Tibial nerve (tissue), 3 donors: Measurements from ENCODE around the gene AGBL1.

Source experiments
- CTCF ChIP-seq, 5 experiments: fragments of 200-600 bp in 3 of 5; fragments of 450-650 bp in 2 of 5; sonication (generic) in 3 of 5; IDR thresholded peaks; one replicate each; pipeline ENCODE4 v1.5.1; 2016 to 2019; ENCODE audit warnings: antibody characterized with exemption in 5 of 5, mild to moderate bottlenecking in 3 of 5, moderate library complexity in 2 of 5
- POLR2A ChIP-seq, 2 donors: fragments of 450-650 bp; IDR thresholded peaks; one replicate each; pipeline ENCODE4 v1.6.1; 2017; ENCODE audit warnings: antibody characterized with exemption in 2 of 2, mild to moderate bottlenecking in 2 of 2, moderate library complexity in 2 of 2

GRCh38 chr15:86256628-86257027 lies 177.0 kb downstream of the AGBL1 start:
- TF ChIP-seq CTCF (IDR thresholded peaks at IDR 0.05): no peak
- no peak for TF ChIP-seq POLR2A (IDR thresholded peaks at IDR 0.05)
